ENCODE measurements around the gene TBC1D22A. TPM values are rescaled to one million over a fixed set of nuclear protein-coding genes. Genes with fewer than 3 reads are reported as not detected.

Gene TBC1D22A
- total RNA-seq, 4 donors from 2014 or later, result 10.8 to 32.2 (median 22.3) TPM

- TF ChIP-seq, protein P1, sequence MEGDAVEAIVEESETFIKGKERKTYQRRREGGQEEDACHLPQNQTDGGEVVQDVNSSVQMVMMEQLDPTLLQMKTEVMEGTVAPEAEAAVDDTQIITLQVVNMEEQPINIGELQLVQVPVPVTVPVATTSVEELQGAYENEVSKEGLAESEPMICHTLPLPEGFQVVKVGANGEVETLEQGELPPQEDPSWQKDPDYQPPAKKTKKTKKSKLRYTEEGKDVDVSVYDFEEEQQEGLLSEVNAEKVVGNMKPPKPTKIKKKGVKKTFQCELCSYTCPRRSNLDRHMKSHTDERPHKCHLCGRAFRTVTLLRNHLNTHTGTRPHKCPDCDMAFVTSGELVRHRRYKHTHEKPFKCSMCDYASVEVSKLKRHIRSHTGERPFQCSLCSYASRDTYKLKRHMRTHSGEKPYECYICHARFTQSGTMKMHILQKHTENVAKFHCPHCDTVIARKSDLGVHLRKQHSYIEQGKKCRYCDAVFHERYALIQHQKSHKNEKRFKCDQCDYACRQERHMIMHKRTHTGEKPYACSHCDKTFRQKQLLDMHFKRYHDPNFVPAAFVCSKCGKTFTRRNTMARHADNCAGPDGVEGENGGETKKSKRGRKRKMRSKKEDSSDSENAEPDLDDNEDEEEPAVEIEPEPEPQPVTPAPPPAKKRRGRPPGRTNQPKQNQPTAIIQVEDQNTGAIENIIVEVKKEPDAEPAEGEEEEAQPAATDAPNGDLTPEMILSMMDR (IDR thresholded peaks at IDR 0.05; ENCODE audit: low read depth), result no peak
Observed at GRCh38 chr22:46794067-46794466, 31.6 kb downstream of the TBC1D22A start.

- TF ChIP-seq, protein P1 (IDR thresholded peaks at IDR 0.05; ENCODE audit: low read depth), result no peak
Observed at GRCh38 chr22:46794491-46794890, 32.0 kb downstream of the TBC1D22A start.

DNA sequence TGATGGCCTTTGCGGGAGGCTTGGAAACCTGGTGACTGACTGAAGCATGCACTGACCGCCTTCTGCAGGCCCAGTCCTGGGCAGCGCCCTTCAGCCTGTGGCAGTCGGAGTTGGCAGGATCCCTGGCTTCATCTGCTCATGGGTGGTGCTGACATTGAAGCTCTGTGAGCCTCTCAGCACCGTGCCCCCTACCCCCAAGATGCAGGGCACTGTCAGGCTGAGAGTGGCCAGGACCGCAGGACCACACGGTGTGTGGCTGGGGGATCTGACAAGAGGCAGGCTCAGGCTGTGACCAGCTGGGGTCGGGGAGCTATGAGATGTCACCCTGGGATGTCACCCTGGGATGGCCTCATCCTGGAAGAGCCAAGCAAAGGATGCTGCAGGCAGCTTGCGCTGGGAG, 32.7 kb downstream of the TBC1D22A start:
- TF ChIP-seq, protein P1 (IDR thresholded peaks at IDR 0.05; ENCODE audit: low read depth), result no peak

GRCh38 chr22:46795845-46796565, 33.6 kb downstream of the TBC1D22A start:
- TF ChIP-seq, protein P1 (IDR thresholded peaks at IDR 0.05; ENCODE audit: low read depth), result no peak

DNA sequence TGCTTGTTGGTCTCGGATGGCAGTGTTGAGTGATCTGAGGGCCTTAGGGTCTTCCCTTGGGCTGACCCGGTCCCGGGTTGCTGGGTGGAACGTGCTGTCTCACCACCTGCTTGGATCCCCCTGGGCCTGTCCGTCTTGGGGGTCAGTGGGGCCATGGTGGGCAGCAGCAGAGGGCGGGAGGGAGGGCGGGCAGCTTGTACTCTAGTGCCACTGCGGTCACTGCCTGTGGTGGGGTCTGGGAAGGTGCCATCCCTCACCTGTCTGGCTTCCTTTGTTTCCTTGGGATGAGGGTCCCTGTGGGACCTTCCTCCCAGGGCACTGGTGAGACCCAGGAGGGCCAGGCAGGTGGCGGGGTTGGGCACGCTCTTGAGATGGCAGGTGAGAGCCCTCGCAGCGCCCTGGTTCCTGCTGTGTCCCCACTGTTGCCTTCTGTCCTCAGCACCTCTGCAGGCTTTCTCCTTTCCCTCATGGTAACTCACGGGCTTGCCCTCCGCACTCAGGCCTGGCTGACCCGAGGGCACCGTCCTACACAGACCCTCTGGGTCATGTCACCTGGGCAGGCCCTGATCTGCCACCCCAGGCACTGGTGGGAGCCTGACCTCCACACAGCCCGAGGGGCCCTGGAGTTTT, 34.2 kb downstream of the TBC1D22A start:
- TF ChIP-seq, protein P1 (IDR thresholded peaks at IDR 0.05; ENCODE audit: low read depth), result no peak

DNA sequence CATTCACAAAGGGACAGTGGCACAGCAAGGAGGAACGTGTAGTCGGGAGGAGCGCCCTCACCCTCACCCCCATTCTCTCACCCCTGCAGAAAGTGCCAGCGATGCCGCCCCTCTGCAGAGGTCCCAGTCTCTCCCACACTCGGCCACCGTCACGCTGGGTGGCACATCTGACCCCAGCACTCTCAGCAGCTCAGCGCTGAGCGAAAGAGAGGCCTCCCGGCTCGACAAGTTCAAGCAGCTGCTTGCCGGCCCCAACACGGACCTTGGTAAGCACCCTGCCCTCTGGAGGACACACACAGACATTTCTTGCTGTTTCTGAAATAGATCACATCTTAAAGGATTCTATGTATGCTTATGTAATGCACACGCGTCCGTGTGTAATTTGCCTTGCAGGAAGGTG, 34.9 kb downstream of the TBC1D22A start:
- TF ChIP-seq, protein P1 (IDR thresholded peaks at IDR 0.05; ENCODE audit: low read depth), result no peak

- TF ChIP-seq, protein P1 (IDR thresholded peaks at IDR 0.05; ENCODE audit: low read depth), result no peak
Observed at GRCh38 chr22:46798041-46798365, 35.6 kb downstream of the TBC1D22A start.
